ENCODE data around the gene KDM4D. TPM values are rescaled to one million over a fixed set of nuclear protein-coding genes. Genes with fewer than 3 reads are reported as not detected.
A peak's percentile ranks its signal among the peaks of the same experiment; 100 is the strongest.

The KDM4D gene
- total RNA-seq, result 1 to 10 TPM in 1 of 4 donors, under 1 TPM in 2, not detected in 1; under 0.01 to 1.9 (median 0.70) TPM

GRCh38 chr11:94973099-94973968 is at the start of gene KDM4D, which contains the start of gene CWC15:
KDM4D (plus strand) TSS chr11:94973709; CDS start chr11:94997373, 23,664 bp downstream.
CWC15 (minus strand) TSS chr11:94973556; CDS start chr11:94972185, 1,371 bp downstream.
- intact Hi-C loops (cut with DNase I; ENCODE audit: low total_unique reads), result no loop called here
- peak within 1 kb of the TSS; percentile 79 to 99 for H3K4me3 ChIP-seq
- peak; percentile 95 to 96 for DNase-seq
- H3K27ac ChIP-seq, result peak within 1 kb of the TSS; percentile 86 to 91
- no peaks in the 10 kb centered on the region for H3K4me1 ChIP-seq
- H3K27me3 ChIP-seq, result no peaks in the 10 kb centered on the region
- H3K36me3 ChIP-seq, result no peaks in the 10 kb centered on the region
- TF ChIP-seq, protein P1, sequence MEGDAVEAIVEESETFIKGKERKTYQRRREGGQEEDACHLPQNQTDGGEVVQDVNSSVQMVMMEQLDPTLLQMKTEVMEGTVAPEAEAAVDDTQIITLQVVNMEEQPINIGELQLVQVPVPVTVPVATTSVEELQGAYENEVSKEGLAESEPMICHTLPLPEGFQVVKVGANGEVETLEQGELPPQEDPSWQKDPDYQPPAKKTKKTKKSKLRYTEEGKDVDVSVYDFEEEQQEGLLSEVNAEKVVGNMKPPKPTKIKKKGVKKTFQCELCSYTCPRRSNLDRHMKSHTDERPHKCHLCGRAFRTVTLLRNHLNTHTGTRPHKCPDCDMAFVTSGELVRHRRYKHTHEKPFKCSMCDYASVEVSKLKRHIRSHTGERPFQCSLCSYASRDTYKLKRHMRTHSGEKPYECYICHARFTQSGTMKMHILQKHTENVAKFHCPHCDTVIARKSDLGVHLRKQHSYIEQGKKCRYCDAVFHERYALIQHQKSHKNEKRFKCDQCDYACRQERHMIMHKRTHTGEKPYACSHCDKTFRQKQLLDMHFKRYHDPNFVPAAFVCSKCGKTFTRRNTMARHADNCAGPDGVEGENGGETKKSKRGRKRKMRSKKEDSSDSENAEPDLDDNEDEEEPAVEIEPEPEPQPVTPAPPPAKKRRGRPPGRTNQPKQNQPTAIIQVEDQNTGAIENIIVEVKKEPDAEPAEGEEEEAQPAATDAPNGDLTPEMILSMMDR (IDR thresholded peaks at IDR 0.05), result peak in 1 of 4 experiments; percentile 8
- TF ChIP-seq POLR2A (IDR thresholded peaks at IDR 0.05), result peak; percentile 49 to 50
- H3K9me3 ChIP-seq, result no peaks in the 10 kb centered on the region

- Histone ChIP-seq H3K36me3 (no peaks in the 10 kb centered on the region), H3K9me3 (no peaks in the 10 kb centered on the region), H3K4me3 (no peak overlapping the region), H3K27ac (peak overlapping the region in 1 of 2 donors; percentile 94), H3K4me1 (peaks cover 8 to 13% of the 10 kb centered on the region in 2 donors), H3K27me3 (no peaks in the 10 kb centered on the region)
- DNase-seq, result no peak
- intact Hi-C loops (cut with DNase I; ENCODE audit: low total_unique reads), result no loop called here
- TF ChIP-seq, protein P1 (IDR thresholded peaks at IDR 0.05), result no peak
- TF ChIP-seq POLR2A (IDR thresholded peaks at IDR 0.05), result no peak
These were observed 49.3 kb upstream of the KDM4D start for GRCh38 chr11:94924171-94924572.

DNA sequence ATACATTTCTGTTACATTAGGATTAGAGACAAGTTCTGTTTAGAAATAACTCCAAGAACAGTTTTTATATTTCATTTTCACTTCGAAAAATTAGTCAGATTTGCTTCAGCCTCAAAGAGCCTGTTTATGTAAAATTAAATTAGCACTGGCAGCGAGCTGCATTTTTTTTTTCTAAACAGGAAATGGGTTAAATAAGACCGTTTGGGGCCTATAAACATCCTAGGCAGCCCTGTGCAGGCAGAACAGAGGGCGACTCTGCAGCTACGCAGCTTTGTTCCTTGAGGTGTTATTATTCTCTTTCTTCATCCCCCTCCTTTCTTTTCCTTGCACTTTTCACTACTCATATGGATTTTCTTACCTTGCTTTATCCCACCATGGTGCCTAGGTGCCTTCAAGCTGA is 48.9 kb upstream of the KDM4D start:
- no peak for TF ChIP-seq POLR2A (IDR thresholded peaks at IDR 0.05)
- TF ChIP-seq, protein P1 (IDR thresholded peaks at IDR 0.05), result no peak
- Histone ChIP-seq H3K4me3 (no peak overlapping the region), H3K4me1 (peaks cover 8 to 13% of the 10 kb centered on the region in 2 donors), H3K27ac (peak overlapping the region; percentile 83 to 94), H3K27me3 (no peaks in the 10 kb centered on the region), H3K9me3 (no peaks in the 10 kb centered on the region), H3K36me3 (no peaks in the 10 kb centered on the region)
- DNase-seq, result no peak
- intact Hi-C loops (cut with DNase I; ENCODE audit: low total_unique reads), result no loop called here

DNA sequence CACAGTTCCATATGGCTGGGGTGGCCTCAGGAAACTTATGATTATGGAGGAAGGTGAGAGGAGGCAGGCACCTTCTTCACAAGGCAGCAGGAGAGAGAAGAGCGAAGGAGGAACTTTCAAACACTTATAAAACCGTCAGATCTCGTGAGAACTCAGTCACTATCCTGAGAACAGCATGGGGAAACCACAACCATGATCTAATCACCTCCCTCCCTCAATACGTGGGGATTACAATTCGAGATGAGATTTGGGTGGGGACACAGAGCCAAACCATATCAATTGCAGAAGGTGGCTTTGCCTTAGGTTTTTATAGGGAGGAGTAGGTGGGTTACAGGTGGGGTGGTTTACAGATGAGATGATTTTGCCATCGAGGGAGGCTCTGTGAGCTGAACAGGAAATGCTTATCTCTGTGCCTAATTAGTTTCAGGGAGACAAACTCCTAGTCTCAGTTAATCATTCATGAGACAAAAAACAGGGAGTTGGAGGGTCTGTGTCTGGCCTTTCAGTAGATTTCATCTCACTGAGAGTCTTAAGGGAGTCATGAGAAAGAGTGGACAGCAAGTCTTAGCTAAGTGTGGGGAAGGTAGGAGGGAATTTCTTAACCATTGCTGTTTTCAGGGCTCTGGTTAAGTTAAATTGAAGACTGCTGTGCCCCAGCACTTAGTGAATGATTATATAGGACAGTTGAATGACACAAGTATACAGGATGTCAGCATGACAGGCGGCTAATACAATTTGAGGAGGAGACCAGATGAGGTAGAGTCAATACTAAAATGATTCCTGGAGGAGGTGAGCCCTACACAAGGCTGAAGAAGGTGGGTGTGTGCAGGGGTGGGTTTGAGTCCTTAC is 47.9 kb upstream of the KDM4D start:
- Histone ChIP-seq H3K27ac (peak overlapping the region; percentile 83 to 94), H3K4me3 (no peak overlapping the region), H3K27me3 (no peaks in the 10 kb centered on the region), H3K4me1 (peaks cover 8 to 13% of the 10 kb centered on the region in 2 donors), H3K36me3 (no peaks in the 10 kb centered on the region), H3K9me3 (no peaks in the 10 kb centered on the region)
- intact Hi-C loops (cut with DNase I; ENCODE audit: low total_unique reads), result no loop called here
- DNase-seq, result no peak
- TF ChIP-seq, protein P1 (IDR thresholded peaks at IDR 0.05), result no peak
- TF ChIP-seq POLR2A (IDR thresholded peaks at IDR 0.05), result no peak
